ENCODE results near the gene ZNF497. TPM values are rescaled to one million over a fixed set of nuclear protein-coding genes. Genes with fewer than 3 reads are reported as not detected.

The ZNF497 gene
- total RNA-seq, 1 experiment from 2014 or later: 2.4 TPM

GRCh38 chr19:58305932-58306323 is 56.6 kb downstream of the ZNF497 start:
- BruUV-seq (replicated peaks): no TSS peak
- peak overlapping the region; percentile 99 for H3K4me3 Mint-ChIP-seq (ENCODE audit: low read depth, unreplicated experiment)
- H3K36me3 Mint-ChIP-seq (ENCODE audit: insufficient read depth, unreplicated experiment): peaks cover 66% of the 10 kb centered on the region
- DNase-seq: peak; percentile 30
- peak overlapping the region; percentile 96 for H3K27ac Mint-ChIP-seq (ENCODE audit: unreplicated experiment)
- H3K4me1 Mint-ChIP-seq (ENCODE audit: low read depth, unreplicated experiment): peaks cover 21% of the 10 kb centered on the region
- H3K9me3 Mint-ChIP-seq (ENCODE audit: low read depth, unreplicated experiment): peaks cover 3% of the 10 kb centered on the region
- TF ChIP-seq CTCF (IDR thresholded peaks at IDR 0.05; ENCODE audit: unreplicated experiment): no peak
- intact Hi-C loops (cut with micrococcal nuclease; ENCODE audit: unreplicated experiment): loop anchor here (1.0 kb wide), 1 partner anchor 28 kb away; the partner anchor contains the start of gene ZNF8
- no peaks in the 10 kb centered on the region for H3K27me3 Mint-ChIP-seq (ENCODE audit: unreplicated experiment)
- CTCF ChIA-PET: interaction anchor here (0.6 to 1.1 kb wide), 2 partner anchors 56 to 61 kb away, joined by 3 to 7 read pairs; partner anchors contain the start of gene ZNF497

- peaks cover 21% of the 10 kb centered on the region for H3K4me1 Mint-ChIP-seq (ENCODE audit: low read depth, unreplicated experiment)
- H3K27me3 Mint-ChIP-seq (ENCODE audit: unreplicated experiment): no peaks in the 10 kb centered on the region
- intact Hi-C loops (cut with micrococcal nuclease; ENCODE audit: unreplicated experiment): loop anchor here (1.0 kb wide), 1 partner anchor 27 kb away; the partner anchor contains the start of gene ZNF8
- peak within 1 kb of the TSS; percentile 96 for H3K27ac Mint-ChIP-seq (ENCODE audit: unreplicated experiment)
- H3K4me3 Mint-ChIP-seq (ENCODE audit: low read depth, unreplicated experiment): peak within 1 kb of the TSS; percentile 99
- CTCF ChIA-PET: interaction anchor here (0.6 kb wide), 2 partner anchors 60 to 160 kb away, joined by 3 to 7 read pairs; no protein-coding TSS in a partner anchor
- TF ChIP-seq CTCF (IDR thresholded peaks at IDR 0.05; ENCODE audit: unreplicated experiment): no peak
- H3K9me3 Mint-ChIP-seq (ENCODE audit: low read depth, unreplicated experiment): peaks cover 6% of the 10 kb centered on the region
- no TSS peak for BruUV-seq (replicated peaks)
- peaks cover 73% of the 10 kb centered on the region for H3K36me3 Mint-ChIP-seq (ENCODE audit: insufficient read depth, unreplicated experiment)
- DNase-seq: peak; percentile 96
These were observed 57.3 kb downstream of the ZNF497 start, which contains the start of gene ERVK3-1 for GRCh38 chr19:58305065-58305931. ERVK3-1 (plus strand) TSS chr19:58305377; CDS start chr19:58312169, 6,792 bp downstream.

- DNase-seq: no peak
- peak overlapping the region; percentile 99 for H3K4me3 Mint-ChIP-seq (ENCODE audit: low read depth, unreplicated experiment)
- BruUV-seq (replicated peaks): no TSS peak
- TF ChIP-seq CTCF (IDR thresholded peaks at IDR 0.05; ENCODE audit: unreplicated experiment): no peak
- H3K27me3 Mint-ChIP-seq (ENCODE audit: unreplicated experiment): no peaks in the 10 kb centered on the region
- CTCF ChIA-PET: interaction anchor here (0.6 kb wide), 1 partner anchor 160 kb away, joined by 3 read pairs; no protein-coding TSS in a partner anchor
- H3K9me3 Mint-ChIP-seq (ENCODE audit: low read depth, unreplicated experiment): peaks cover 6% of the 10 kb centered on the region
- peak overlapping the region; percentile 96 for H3K27ac Mint-ChIP-seq (ENCODE audit: unreplicated experiment)
- H3K4me1 Mint-ChIP-seq (ENCODE audit: low read depth, unreplicated experiment): peaks cover 21% of the 10 kb centered on the region
- intact Hi-C loops (cut with micrococcal nuclease; ENCODE audit: unreplicated experiment): loop anchor here (1.0 kb wide), 1 partner anchor 26 kb away; the partner anchor contains the start of gene ZNF8
- peaks cover 73% of the 10 kb centered on the region for H3K36me3 Mint-ChIP-seq (ENCODE audit: insufficient read depth, unreplicated experiment)
These were observed 57.8 kb downstream of the ZNF497 start for GRCh38 chr19:58304748-58305064.

Small RNA genes lying within 50 kb of the gene (microRNA-seq; reads per million reads assigned to microRNA genes)
- gene MIR4754: 1.4 reads per million
- not detected for gene MIR6806

Other genes starting within 250 kb of the ZNF497 start
- gene ZNF329, start 212.0 kb downstream of the ZNF497 start, total RNA-seq (2022): 9.5 and 11.2 TPM in 2 replicates
- 43.2 and 44.6 TPM in 2 replicates for gene ZNF274, start 179.7 kb downstream of the ZNF497 start, total RNA-seq (2022)
- 65.3 and 68.5 TPM in 2 replicates for gene ZNF544, start 133.8 kb downstream of the ZNF497 start, total RNA-seq (2022)
- 12.1 and 12.8 TPM in 2 replicates for gene ZNF8, start 83.8 kb downstream of the ZNF497 start, total RNA-seq (2022)
- gene ERVK3-1, start 57.4 kb downstream of the ZNF497 start, total RNA-seq (2022): 68.4 and 70.8 TPM in 2 replicates
- gene ZSCAN22, start 35.8 kb downstream of the ZNF497 start, total RNA-seq (2022): 4.6 TPM in 2 replicates
- not detected in 2 replicates for gene A1BG, start 9.3 kb downstream of the ZNF497 start, total RNA-seq (2022)
- gene ZNF837, start 18.3 kb upstream of the ZNF497 start, total RNA-seq (2022): 0.47 and 0.81 TPM in 2 replicates
- gene RPS5, start 24.5 kb upstream of the ZNF497 start, total RNA-seq (2022): 971 and 1,079 TPM in 2 replicates
- gene RNF225, start 32.9 kb upstream of the ZNF497 start, total RNA-seq (2022): 0.51 and 0.61 TPM in 2 replicates
- 21.8 and 23.4 TPM in 2 replicates for gene ZNF584, start 45.9 kb upstream of the ZNF497 start, total RNA-seq (2022)
- gene ZNF132, start 77.4 kb upstream of the ZNF497 start, total RNA-seq (2022): not detected in 2 replicates
- 12.0 and 13.7 TPM in 2 replicates for gene ZNF324B, start 88.9 kb upstream of the ZNF497 start, total RNA-seq (2022)
- gene ZNF324, start 104.3 kb upstream of the ZNF497 start, total RNA-seq (2022): 16.9 and 18.2 TPM in 2 replicates
- gene ZNF446, start 113.6 kb upstream of the ZNF497 start, total RNA-seq (2022): 12.7 and 13.9 TPM in 2 replicates
- 3.7 and 5.8 TPM in 2 replicates for gene SLC27A5, start 149.2 kb upstream of the ZNF497 start, total RNA-seq (2022)
- gene ZBTB45, start 157.1 kb upstream of the ZNF497 start, total RNA-seq (2022): 17.7 and 19.6 TPM in 2 replicates
- gene TRIM28, start 181.3 kb upstream of the ZNF497 start, total RNA-seq (2022): 558 and 582 TPM in 2 replicates
- gene CHMP2A, start 192.4 kb upstream of the ZNF497 start, total RNA-seq (2022): 168 TPM in 2 replicates
- gene UBE2M, start 195.9 kb upstream of the ZNF497 start, total RNA-seq (2022): 123 and 131 TPM in 2 replicates
- gene MZF1, start 210.6 kb upstream of the ZNF497 start, total RNA-seq (2022): 31.8 and 33.5 TPM in 2 replicates

All from Calu3 (cell line).